HEK293 (cell line): ENCODE measurements around the gene UBFD1.

Experiments used
- CTCF ChIA-PET: fragments of 350-600 bp; formaldehyde crosslinking; extraction: SDS; loops from one replicate; lab custom pipeline; 2021; ENCODE audit warnings: antibody characterized with exemption; lab: Yijun Ruan, JAX
- POLR2A ChIA-PET: fragments of 300-600 bp; formaldehyde crosslinking; extraction: SDS; loops from one replicate; lab custom pipeline; 2020; ENCODE audit warnings: antibody characterized with exemption, inconsistent platforms; lab: Yijun Ruan, JAX
- H3K27ac ChIP-seq: fragments of 200-500 bp; sonication (Bioruptor generic); 2 replicates; pipeline ENCODE4 v1.5.1; 2014; ENCODE audit warnings: low read depth, low read length, control low read depth, inconsistent platforms; ENCODE audit errors: extremely low read depth
- H3K36me3 ChIP-seq, 2 experiments: fragments of 200-500 bp in 1 of 2; sonication (Bioruptor generic) in 1 of 2; 1 replicate in 1 of 2; 2 replicates in 1 of 2; pipeline ENCODE4 v1.5.1; 2014 to 2017; ENCODE audit warnings: inconsistent platforms in 2 of 2, low read length in 2 of 2; ENCODE audit not compliant: control insufficient read depth in 2 of 2, insufficient read depth in 1 of 2
- H3K4me1 ChIP-seq: fragments of 200-500 bp; sonication (Bioruptor generic); 2 replicates; pipeline ENCODE4 v1.5.1; 2014; ENCODE audit warnings: mild to moderate bottlenecking, low read length, inconsistent platforms; ENCODE audit not compliant: control insufficient read depth, insufficient read depth
- H3K4me3 ChIP-seq: 2 replicates; pipeline ENCODE4 v1.5.1; 2011; ENCODE audit warnings: low read depth, mild to moderate bottlenecking, control low read depth, low read length, moderate library complexity
- H3K9me3 ChIP-seq: fragments of 200-500 bp; sonication (Bioruptor generic); 2 replicates; pipeline ENCODE4 v1.5.1; 2014; ENCODE audit warnings: low read depth, low read length, inconsistent platforms; ENCODE audit not compliant: control insufficient read depth, insufficient read depth
- SALL2 ChIP-seq: fragments of 450-650 bp; formaldehyde crosslinking; IDR thresholded peaks from 2 replicates; pipeline ENCODE4 v1.5.0; 2017; ENCODE audit warnings: missing biosample characterization, mild to moderate bottlenecking, missing genetic modification characterization, borderline replicate concordance
- SCRT1 ChIP-seq: fragments of 450-650 bp; formaldehyde crosslinking; IDR thresholded peaks from 2 replicates; pipeline ENCODE4 v1.5.1; 2016; ENCODE audit warnings: missing biosample characterization, missing genetic modification characterization, borderline replicate concordance
- SCRT2 ChIP-seq: fragments of 450-650 bp; formaldehyde crosslinking; IDR thresholded peaks from 2 replicates; pipeline ENCODE4 v1.5.1; 2016; ENCODE audit warnings: missing biosample characterization, missing genetic modification characterization
- YY1 ChIP-seq: fragments of 450-650 bp; formaldehyde crosslinking; IDR thresholded peaks from 2 replicates; pipeline ENCODE4 v1.5.1; 2018; ENCODE audit warnings: missing biosample characterization, missing genetic modification characterization
- ZBTB21 ChIP-seq: fragments of 450-650 bp; formaldehyde crosslinking; IDR thresholded peaks from 2 replicates; pipeline ENCODE4 v1.5.1; 2017; ENCODE audit warnings: missing biosample characterization, missing genetic modification characterization
- ZNF114 ChIP-seq: fragments of 450-650 bp; formaldehyde crosslinking; IDR thresholded peaks from 2 replicates; pipeline ENCODE4 v1.5.0; 2017; ENCODE audit warnings: missing biosample characterization, missing genetic modification characterization
- ZNF121 ChIP-seq: fragments of 450-650 bp; formaldehyde crosslinking; IDR thresholded peaks from 2 replicates; pipeline ENCODE4 v1.5.1; 2016; ENCODE audit warnings: missing biosample characterization, missing genetic modification characterization
- ZNF148 ChIP-seq: fragments of 450-650 bp; formaldehyde crosslinking; IDR thresholded peaks from 2 replicates; pipeline ENCODE4 v1.5.0; 2017; ENCODE audit warnings: missing biosample characterization, missing genetic modification characterization, borderline replicate concordance
- ZNF292 ChIP-seq: fragments of 450-650 bp; formaldehyde crosslinking; IDR thresholded peaks from 2 replicates; pipeline ENCODE4 v1.5.1; 2016; ENCODE audit warnings: low read depth, missing biosample characterization, missing genetic modification characterization, borderline replicate concordance
- ZNF354C ChIP-seq: fragments of 450-650 bp; formaldehyde crosslinking; IDR thresholded peaks from 2 replicates; pipeline ENCODE4 v1.5.1; 2016; ENCODE audit warnings: missing biosample characterization, missing genetic modification characterization, low read depth, borderline replicate concordance
- ZNF488 ChIP-seq: fragments of 450-650 bp; formaldehyde crosslinking; IDR thresholded peaks from 2 replicates; pipeline ENCODE4 v1.5.1; 2016; ENCODE audit warnings: missing biosample characterization, missing genetic modification characterization
- ZNF677 ChIP-seq: fragments of 450-650 bp; IDR thresholded peaks from 2 replicates; pipeline ENCODE4 v1.5.0; 2018; ENCODE audit warnings: missing biosample characterization, mild to moderate bottlenecking, missing genetic modification characterization, moderate library complexity
- ZXDB ChIP-seq: fragments of 450-650 bp; formaldehyde crosslinking; IDR thresholded peaks from 2 replicates; pipeline ENCODE4 v1.5.1; 2016; ENCODE audit warnings: missing biosample characterization, missing genetic modification characterization
- TF ChIP-seq, protein P1 (sequence below): fragments of 450-650 bp; formaldehyde crosslinking; IDR thresholded peaks from 2 replicates; pipeline ENCODE4 v1.5.1; 2016; ENCODE audit warnings: missing biosample characterization, missing genetic modification characterization

The UBFD1 gene

GRCh38 chr16:23528644-23529310 lies 28.8 kb upstream of the UBFD1 start:
- Histone ChIP-seq H3K4me1 (no peaks in the 10 kb centered on the region), H3K27ac (no peak overlapping the region), H3K4me3 (no peak overlapping the region), H3K9me3 (no peaks in the 10 kb centered on the region), H3K36me3 (peaks cover 6 to 70% of the 10 kb centered on the region in 2 experiments; a peak in 2 of 3 replicates)
- TF ChIP-seq ZNF354C (tag by site-specific recombination) (no peak), SALL2 (no peak), ZXDB (tag by site-specific recombination) (no peak), ZNF148 (tag by site-specific recombination) (no peak), ZBTB21 (tag by site-specific recombination) (no peak), ZNF488 (tag by site-specific recombination) (no peak), YY1 (tag by site-specific recombination) (no peak)
- TF ChIP-seq, protein P1, sequence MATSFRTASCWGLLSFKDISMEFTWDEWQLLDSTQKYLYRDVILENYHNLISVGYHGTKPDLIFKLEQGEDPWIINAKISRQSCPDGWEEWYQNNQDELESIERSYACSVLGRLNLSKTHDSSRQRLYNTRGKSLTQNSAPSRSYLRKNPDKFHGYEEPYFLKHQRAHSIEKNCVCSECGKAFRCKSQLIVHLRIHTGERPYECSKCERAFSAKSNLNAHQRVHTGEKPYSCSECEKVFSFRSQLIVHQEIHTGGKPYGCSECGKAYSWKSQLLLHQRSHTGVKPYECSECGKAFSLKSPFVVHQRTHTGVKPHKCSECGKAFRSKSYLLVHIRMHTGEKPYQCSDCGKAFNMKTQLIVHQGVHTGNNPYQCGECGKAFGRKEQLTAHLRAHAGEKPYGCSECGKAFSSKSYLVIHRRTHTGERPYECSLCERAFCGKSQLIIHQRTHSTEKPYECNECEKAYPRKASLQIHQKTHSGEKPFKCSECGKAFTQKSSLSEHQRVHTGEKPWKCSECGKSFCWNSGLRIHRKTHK (tag by site-specific recombination), result no peak
- ChIA-PET POLR2A (no interaction called here), CTCF (interaction anchor here (0.7 to 0.9 kb wide), 2 partner anchors 68 to 71 kb away, joined by 3 to 4 read pairs; no protein-coding TSS in a partner anchor)

DNA sequence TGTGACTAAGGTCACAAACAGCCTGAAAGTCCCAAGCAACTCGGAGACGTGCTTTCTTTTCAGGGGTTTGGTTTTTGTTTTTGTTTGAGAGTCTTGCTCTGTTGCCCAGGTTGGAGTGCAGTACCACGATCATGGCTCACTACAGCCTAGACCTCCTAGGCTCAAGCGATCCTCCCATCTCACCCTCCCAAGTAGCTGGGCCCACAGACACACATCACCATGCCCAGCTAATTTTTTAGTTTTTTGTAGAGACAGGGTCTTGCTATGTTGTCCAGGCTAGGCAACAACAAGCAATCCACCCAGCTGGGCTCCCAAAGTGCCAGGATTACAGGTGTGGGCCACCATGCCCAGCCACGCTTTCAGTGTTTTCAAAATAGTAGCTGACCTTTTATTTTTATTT lies 27.5 kb upstream of the UBFD1 start:
- CTCF ChIA-PET, result interaction anchor here (0.6 to 1.0 kb wide), 2 partner anchors 32 to 39 kb away, joined by 3 to 9 read pairs; no protein-coding TSS in a partner anchor

DNA sequence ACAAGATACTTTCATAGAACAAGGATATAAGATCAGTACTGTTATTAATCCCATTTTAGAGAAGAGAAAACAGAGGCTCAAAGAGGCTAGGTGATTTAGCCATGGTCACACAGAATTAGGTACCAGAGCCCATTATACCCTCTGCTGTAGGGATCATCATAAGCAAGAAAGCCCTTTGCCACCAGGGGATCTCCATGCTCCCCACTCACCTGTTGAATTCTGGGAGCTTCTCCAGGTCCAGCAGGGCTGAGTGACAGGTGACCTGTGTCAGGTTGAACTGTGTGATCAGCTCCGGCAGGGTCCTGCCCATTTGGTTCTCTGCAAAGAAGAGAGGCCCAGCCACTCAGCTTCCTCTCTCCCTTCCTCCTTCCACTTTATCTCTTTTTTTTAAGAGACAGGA lies 25.1 kb upstream of the UBFD1 start:
- peak; percentile 79 for TF ChIP-seq SCRT2 (tag by site-specific recombination)
- no peak for TF ChIP-seq ZNF292 (tag by site-specific recombination)
- peak; percentile 80 for TF ChIP-seq SCRT1 (tag by site-specific recombination)
- TF ChIP-seq ZNF114 (tag by site-specific recombination), result no peak
- no peak overlapping the region for H3K27ac ChIP-seq
- no peaks in the 10 kb centered on the region for H3K4me1 ChIP-seq
- no peak overlapping the region for H3K4me3 ChIP-seq
- H3K36me3 ChIP-seq, result peaks cover 12 to 76% of the 10 kb centered on the region in 2 experiments; a peak in 2 of 3 replicates
- POLR2A ChIA-PET, result no interaction called here
- CTCF ChIA-PET, result no interaction called here
- no peaks in the 10 kb centered on the region for H3K9me3 ChIP-seq

More for the DNA sequence above, 27.5 kb upstream of the UBFD1 start:
- POLR2A ChIA-PET, result interaction anchor here (0.6 kb wide), 1 partner anchor 83 kb away, joined by 3 read pairs; no protein-coding TSS in a partner anchor
- peaks cover 11 to 70% of the 10 kb centered on the region in 2 experiments; a peak in 2 of 3 replicates for H3K36me3 ChIP-seq
- no peaks in the 10 kb centered on the region for H3K9me3 ChIP-seq
- H3K27ac ChIP-seq, result no peak overlapping the region
- TF ChIP-seq ZNF121 (peak; percentile 93), ZNF677 (tag by site-specific recombination) (no peak)
- no peak overlapping the region for H3K4me3 ChIP-seq
- no peaks in the 10 kb centered on the region for H3K4me1 ChIP-seq
